Measurements from ENCODE around the gene LEF1. TPM values are rescaled to one million over a fixed set of nuclear protein-coding genes. Genes with fewer than 3 reads are reported as not detected.

LEF1 gene
- total RNA-seq, 1 donor from 2014 or later, result 4.2 TPM

DNA sequence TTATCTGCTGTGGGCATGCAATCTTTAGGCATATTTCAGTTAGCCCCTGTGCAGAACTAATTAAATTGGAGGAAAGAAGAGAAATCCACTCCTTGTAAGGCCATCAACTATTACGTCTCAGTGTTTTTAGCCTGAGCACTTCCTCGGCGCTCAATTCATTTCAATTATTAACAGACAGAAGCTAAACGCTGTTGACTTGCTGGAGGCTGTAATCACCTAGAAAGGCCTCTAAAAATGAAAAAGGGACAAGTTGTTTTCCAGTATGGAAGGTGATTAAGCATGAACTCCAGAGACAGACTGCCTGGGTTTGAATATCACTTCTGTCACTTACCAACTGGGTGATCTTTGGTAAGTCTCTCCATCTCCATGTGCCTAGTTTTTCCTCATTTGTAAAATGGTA, 59.6 kb downstream of the LEF1 start:
- DNase-seq (ENCODE audit: low read depth), result no peak

GRCh38 chr4:108107729-108108382, 60.9 kb downstream of the LEF1 start:
- H3K4me3 ChIP-seq (ENCODE audit: low read depth, low read length), result no peak overlapping the region

More for the DNA sequence above, 59.6 kb downstream of the LEF1 start:
- H3K4me3 ChIP-seq (ENCODE audit: low read depth, low read length), result no peak overlapping the region
- no peak for TF ChIP-seq CTCF (conservative IDR thresholded peaks at IDR 0.05; ENCODE audit: low read depth, low read length)

GRCh38 chr4:108107101-108107500, 61.6 kb downstream of the LEF1 start:
- no peak for DNase-seq (ENCODE audit: low read depth)
- no peak overlapping the region for H3K4me3 ChIP-seq (ENCODE audit: low read depth, low read length)
- no peak for TF ChIP-seq CTCF (conservative IDR thresholded peaks at IDR 0.05; ENCODE audit: low read depth, low read length)

More at GRCh38 chr4:108107729-108108382, 60.9 kb downstream of the LEF1 start:
- no peak for DNase-seq (ENCODE audit: low read depth)
- no peak for TF ChIP-seq CTCF (conservative IDR thresholded peaks at IDR 0.05; ENCODE audit: low read depth, low read length)

- no peak overlapping the region for H3K4me3 ChIP-seq (ENCODE audit: low read depth, low read length)
- no peak for TF ChIP-seq CTCF (conservative IDR thresholded peaks at IDR 0.05; ENCODE audit: low read depth, low read length)
- no peak for DNase-seq (ENCODE audit: low read depth)
Observed at GRCh38 chr4:108106186-108106585, 62.5 kb downstream of the LEF1 start.

DNA sequence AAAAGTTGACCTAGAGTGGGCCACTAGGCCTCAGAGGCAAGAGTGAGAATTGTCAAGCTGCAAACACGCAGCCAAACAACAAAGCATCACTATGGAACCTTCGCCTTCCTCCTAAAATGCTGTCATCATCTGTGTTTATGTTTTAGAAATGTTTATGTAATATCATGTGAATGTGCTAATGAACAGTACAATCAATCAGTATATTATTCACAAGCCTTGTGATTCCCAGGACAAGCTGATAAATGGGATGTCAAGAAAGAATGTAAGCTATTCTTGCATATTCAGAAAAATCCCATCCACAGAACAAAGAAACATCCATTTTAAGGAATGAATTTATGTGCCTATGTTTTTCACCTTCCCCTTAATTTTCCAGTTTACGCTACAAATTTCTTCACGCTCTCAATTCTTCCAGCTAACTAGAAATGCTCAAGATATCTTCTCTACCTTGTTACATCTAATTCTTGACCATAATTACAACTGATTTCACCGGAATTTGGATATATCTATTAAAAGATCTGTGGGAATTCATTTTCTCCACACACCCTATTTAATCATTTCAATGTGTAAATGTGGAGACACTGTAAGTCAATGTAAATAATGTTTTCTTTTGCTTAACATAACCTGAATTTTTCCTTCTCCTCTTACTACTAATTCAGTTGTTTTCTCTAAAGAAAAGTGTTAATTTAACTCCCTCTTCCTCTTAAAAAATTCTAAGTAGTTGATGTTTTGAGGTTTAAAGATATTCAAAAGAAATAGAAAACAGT, 65.5 kb downstream of the LEF1 start:
- no peak for DNase-seq (ENCODE audit: low read depth)
- no peak for TF ChIP-seq CTCF (conservative IDR thresholded peaks at IDR 0.05; ENCODE audit: low read depth, low read length)
- H3K4me3 ChIP-seq (ENCODE audit: low read depth, low read length), result no peak overlapping the region

- no peak for TF ChIP-seq CTCF (conservative IDR thresholded peaks at IDR 0.05; ENCODE audit: low read depth, low read length)
- DNase-seq (ENCODE audit: low read depth), result no peak
- H3K4me3 ChIP-seq (ENCODE audit: low read depth, low read length), result no peak overlapping the region
Observed at GRCh38 chr4:108100827-108101226, 67.9 kb downstream of the LEF1 start.
